GM12873 (cell line): ENCODE results near the gene OTUD5.
A peak's percentile ranks its signal among the peaks of the same experiment; 100 is the strongest.

Experiments used
- TF ChIP-seq, protein P1 (sequence below): IDR thresholded peaks from 2 replicates; pipeline ENCODE4 v1.5.1; 2012; ENCODE audit warnings: low read depth, mild to moderate bottlenecking, moderate library complexity, low read length, control low read depth; ENCODE audit not compliant: insufficient read depth; ENCODE audit errors: missing control alignments

OTUD5 gene

DNA sequence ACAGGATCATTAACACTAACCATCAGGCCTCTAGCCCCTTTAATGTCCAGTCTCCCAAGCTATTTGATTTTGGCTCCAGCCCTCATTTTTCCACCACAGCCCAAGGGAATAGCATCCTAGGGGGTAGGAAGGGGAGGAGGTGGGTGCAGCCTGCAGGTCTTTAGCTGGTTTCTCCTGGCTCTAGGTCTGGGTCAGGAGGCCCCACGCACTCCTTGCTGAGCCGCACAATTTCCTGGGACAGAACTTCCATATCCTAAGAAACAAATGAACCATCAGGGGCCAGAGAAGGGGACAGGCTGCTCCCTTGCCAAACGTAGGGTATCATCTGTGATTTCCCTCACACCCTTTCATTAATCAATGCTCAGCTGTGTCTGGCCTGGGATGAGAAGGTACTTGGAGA, 16.6 kb upstream of the OTUD5 start:
- TF ChIP-seq, protein P1, sequence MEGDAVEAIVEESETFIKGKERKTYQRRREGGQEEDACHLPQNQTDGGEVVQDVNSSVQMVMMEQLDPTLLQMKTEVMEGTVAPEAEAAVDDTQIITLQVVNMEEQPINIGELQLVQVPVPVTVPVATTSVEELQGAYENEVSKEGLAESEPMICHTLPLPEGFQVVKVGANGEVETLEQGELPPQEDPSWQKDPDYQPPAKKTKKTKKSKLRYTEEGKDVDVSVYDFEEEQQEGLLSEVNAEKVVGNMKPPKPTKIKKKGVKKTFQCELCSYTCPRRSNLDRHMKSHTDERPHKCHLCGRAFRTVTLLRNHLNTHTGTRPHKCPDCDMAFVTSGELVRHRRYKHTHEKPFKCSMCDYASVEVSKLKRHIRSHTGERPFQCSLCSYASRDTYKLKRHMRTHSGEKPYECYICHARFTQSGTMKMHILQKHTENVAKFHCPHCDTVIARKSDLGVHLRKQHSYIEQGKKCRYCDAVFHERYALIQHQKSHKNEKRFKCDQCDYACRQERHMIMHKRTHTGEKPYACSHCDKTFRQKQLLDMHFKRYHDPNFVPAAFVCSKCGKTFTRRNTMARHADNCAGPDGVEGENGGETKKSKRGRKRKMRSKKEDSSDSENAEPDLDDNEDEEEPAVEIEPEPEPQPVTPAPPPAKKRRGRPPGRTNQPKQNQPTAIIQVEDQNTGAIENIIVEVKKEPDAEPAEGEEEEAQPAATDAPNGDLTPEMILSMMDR = no peak

DNA sequence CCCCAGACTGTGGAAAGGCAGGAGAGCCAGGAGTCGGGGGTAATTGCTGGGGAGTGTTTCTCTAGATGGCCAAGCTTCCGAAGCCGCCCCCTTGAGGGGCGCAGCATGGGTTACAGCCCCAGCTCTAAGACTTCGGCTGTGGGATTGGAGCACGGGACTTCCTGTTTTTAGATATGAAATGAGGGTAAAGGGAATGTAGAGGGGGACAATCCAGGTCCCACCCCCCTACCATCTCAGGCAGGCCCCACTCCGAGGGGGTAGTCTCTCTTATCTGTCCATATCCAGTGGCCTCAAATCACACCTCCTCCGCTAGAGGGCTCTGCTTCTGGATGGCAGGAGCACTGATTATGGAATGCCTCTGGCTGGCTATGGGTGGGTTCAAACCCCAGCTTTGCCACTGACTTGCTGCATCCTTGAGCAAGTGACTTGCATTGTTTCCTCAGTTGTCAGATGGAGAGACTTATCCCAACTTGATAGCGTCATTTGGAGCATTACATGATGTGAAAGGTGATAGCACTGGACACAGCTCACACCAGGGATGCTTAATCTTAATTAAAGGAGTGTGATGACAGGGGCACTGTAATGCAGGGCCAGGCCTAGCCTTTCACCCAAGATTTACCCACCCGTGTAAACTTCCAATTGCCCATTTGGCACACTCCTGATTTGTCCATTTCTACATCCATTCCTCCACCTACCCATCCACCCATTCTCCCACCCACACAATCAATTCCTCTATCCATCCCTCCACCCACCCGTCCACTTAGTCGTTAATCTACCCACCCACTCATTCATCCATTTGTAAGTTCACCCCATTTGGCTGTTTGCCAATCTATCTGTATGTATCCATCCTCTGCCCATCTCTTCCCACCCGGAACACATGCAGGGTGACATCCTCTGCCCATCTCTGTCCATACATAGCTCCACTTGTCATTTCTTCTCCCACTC, 15.1 kb upstream of the OTUD5 start:
- TF ChIP-seq, protein P1 = peak; percentile 62

DNA sequence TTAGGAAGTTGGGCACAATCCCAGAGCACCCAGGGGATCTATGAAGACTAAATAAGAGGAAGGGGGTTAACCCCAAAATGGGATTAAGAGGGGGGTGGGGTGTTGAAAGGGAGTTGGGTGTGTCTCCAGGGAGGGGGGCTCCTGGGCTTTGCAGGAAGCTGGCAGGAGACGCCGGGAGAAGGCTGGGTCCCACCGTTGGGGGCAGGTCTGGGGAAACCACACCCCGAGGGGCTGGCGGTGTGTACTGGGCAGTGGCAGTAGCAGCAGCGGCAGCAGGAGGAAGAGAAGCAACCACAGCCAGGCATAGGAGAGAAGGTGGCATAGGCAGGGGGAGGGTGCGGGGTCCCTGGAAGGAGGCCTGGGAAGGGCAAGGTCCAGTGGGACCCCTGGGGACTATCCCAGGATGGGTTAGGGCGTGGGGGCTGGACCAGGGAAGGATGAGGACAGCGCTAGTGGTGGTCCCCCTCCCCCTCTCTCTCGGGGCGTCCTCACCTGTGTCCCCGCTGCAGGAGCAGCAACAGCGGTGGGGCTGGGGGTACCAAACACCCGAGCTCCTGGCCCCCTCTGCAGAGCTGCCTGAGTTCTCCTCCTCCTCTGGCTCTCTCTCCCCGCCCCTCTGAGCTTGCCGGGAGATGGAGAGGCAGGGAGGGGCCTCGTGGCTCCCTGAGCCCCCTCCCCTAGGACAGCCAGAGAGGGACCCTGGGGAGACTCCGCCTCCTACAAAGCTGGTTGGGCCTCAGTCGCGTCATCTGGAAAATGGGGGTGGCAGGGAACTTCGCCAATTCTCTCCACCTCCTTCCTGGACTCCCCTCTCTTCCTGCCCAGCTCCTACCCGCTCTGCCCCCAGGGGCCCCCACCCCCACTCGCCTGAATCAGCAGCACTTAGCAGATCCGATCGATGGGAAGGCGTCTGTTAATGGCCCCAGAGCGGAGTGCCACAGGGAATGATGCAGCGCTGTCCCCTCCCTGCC, 14.1 kb upstream of the OTUD5 start, which contains the start of gene KCND1:
KCND1 (minus strand) TSS at position 596 of the 971 bp plus-strand sequence. CDS start 1,573 bp downstream, outside the sequence.
- TF ChIP-seq, protein P1 = no peak

DNA sequence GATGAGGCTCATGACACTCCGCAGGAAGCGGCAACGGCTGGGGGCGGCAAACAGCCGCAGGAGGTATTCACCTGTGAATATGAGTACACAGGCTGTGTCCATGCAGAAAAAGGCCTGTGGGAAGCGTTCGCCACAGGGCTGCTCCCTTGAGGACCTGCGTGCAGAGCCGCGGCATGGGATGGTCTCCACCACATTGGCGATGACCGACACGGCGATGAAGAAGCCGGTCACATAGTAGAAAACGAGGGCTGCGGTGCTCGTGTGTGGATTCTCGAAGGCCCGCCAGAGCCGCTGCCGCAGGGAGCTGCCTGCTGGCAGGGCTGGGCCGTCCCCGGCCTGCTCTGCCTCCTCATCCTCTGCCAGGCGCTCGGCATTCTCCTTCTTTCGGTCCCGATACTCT, 12.1 kb upstream of the OTUD5 start:
- TF ChIP-seq, protein P1 = no peak

DNA sequence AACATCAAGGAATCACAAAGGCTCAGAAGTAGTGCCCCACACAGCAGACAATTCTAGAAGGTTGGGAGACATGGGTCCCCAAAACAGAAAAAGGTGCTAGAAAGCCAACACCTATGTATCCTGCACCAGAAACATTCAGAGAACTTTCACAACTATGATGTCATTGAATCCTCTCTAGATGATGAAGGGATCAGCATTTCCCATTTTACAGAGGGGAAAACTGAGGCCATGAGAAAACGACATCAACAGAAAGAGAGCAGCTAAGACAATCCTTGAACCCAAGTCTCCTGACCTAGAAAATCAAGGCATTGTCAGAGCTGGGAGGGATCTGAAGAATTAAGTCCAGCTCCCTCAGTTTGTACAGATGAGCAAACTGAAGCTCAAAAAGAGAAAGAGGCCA, 11.0 kb upstream of the OTUD5 start:
- TF ChIP-seq, protein P1 = no peak

DNA sequence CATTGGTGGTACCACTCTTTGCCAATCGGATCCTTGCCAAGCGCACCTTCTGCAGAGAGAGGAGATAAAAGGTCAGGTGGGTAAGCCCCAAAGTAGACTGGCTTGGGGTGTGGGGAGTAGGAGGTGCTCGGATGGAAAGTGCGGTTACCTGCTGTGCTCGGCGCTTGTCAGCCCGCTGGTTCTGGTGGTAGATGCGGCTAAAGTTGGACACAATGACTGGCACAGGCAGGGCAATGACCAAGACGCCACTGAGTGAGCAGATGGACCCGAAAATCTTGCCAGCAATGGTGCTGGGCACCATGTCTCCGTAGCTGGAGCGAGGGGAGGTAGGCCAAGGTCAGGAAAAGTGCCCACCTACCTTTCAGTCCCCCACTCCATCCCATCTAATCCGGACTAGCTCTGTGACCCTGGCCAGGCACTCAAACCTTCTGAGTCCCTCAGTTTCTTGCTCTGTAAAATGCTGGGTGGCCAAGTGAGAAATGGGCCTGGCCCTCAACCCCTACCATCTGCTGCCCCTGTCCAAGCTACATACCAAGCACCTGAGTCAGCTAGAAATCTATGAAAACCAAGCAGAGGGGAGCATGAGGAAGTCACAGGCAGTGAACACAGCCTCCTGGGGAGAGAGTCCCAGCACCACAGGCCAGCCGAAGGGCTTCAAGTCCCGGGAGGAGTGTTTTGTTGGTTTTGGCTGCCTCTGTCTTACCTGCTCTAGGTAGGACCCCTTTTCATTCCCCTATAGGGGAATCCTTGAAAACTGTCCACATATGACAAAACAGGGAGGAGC, 9.6 kb upstream of the OTUD5 start:
- TF ChIP-seq, protein P1 = no peak
